GM21423 (cell line): ENCODE results near the gene SMIM27.
"Not testable (repeated sequence)": the region's sequence is repeated elsewhere in the genome, so short reads cannot be mapped to it uniquely, and the experiment has no call there.

ENCODE experiments used
- ATAC-seq: cut with Tn5 transposase; IDR thresholded peaks from one replicate; pipeline ENCODE4 v1.9.1; 2021; ENCODE audit warnings: mild to moderate bottlenecking, moderate library complexity; ENCODE audit not compliant: unreplicated experiment

SMIM27 gene, protein sequence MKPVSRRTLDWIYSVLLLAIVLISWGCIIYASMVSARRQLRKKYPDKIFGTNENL

DNA sequence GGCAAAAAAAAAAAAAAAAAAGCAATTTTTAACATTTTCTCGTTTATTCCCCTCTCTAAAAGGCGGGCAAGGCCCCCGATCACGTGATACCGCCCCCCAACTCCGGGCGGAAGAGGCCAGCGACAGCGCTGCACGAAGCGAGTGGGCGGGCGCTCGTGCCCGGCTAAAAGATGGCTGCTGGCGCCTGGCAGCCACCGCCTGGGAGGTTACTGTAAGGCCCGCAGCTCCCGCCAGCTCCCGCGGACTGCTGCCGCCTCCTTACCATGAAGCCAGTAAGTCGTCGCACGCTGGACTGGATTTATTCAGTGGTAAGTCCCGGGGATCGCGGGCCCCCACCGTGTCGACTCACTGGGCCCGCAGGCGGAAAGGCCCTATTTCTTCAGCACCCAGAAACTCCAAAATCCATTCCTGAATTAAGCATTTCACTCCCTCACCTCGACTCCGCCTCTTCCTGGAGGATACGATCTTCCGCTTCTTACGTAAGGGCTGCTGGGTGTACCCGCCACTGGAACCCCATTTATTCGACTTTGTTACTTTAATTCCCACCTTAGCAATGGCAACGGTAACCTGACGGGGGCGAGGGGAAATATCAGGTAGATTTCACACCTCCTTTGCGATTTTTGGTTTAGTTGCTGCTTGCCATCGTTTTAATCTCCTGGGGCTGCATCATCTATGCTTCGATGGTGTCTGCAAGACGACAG is at the start of gene SMIM27, which contains the start of gene TOPORS:
TSS of gene SMIM27 (plus strand) at position 156 of the 701 bp plus-strand sequence. CDS start at position 264, 108 bp downstream.
TSS of gene TOPORS (minus strand) at position 415 of the 701 bp plus-strand sequence. CDS start at position 265, 150 bp downstream.
- ATAC-seq: peak; percentile 63

DNA sequence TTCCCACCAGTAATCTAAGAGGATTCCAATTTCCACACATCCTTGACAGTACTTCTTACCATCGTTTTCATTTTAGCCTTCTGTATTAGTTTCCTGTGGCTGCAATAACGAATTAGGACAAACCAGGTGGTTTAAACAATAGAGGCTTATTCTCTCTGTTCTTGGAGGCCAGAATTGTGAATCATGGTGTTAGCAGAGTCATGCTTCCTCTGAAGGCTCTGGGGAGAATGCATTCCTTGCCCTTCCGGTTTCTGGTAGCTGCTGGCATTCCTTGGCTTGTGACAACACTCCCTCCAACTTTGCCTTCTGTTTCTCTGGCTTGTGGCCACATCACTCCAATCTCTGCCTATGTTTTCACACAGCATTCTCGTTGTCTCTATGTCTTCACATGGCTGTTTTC is 49.7 kb upstream of the SMIM27 start:
- no peak for ATAC-seq

DNA sequence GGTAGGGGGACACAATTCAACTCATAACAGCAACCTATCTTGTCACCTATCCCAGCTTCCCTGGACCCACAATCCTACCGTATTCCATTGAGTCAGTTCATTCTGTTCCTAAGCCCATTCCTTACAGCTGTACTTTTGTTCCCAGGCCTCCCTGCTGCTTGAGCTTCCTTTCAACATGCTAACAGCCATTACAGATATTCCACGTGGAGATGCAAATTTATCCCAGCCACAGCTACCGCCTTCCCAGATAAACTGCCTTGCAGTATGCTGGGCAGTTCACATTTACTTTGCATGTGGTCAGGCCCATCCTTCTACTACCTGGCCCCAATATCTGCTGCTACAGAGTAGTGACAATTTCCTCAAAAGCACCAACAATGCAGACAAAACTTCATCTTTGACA is 49.1 kb upstream of the SMIM27 start:
- no peak for ATAC-seq

DNA sequence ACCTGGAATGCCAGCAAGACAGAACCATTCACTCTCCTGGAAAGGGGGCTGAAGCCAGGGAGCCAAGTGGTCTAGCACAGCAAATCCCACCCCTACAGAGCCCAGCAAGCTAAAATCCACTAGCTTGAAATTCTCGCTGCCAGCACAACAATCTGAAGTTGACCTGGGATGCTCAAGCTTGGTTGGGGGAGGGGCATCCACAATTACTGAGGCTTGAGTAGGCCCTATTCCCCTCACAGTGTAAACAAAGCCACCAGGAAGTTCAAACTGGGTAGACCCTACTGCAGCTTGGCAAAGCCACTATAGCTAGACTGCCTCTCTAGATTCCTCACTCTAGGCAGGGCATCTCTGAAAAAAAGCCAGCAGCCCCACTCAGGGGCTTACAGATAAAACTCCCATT is 43.4 kb upstream of the SMIM27 start:
- ATAC-seq: no peak

DNA sequence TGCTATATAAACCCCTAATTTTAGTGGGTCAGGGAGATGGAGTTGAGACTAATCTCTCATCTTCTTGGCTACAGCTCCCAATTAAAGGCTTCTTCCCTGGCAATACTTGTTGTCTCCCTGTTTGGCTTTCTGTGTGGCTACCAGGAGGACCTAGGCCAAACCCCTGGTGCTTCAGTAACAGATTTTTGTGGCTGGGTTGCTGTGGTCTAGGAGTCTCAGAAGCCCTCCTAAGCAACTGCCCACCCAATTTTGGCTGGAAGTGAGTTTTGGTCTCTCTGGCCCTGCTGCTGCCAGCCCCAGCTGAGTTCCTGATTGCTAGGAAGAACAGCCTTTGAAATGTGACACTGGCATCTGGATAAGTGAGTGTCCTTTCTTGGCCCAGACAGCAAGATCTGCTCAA is 35.9 kb upstream of the SMIM27 start:
- no peak for ATAC-seq

DNA sequence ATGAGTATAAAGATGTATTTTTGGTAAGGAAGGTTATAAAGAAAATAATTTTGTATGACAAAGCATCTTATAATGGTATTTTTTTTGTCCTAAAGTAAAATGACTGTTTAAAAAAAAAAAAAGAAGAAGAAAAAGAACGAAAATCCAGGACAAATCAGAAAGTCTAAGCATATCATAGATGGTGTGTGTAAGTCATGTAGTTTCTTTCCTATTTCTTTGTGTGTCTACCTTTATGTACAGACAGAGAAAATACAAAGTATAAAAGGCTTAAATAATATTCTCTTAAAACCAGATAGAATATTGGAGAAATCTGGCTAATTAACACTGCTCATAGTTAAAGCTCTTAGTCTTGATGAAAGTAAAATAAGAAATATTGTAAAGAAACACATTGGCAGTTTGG is 33.9 kb upstream of the SMIM27 start:
- ATAC-seq: no peak

DNA sequence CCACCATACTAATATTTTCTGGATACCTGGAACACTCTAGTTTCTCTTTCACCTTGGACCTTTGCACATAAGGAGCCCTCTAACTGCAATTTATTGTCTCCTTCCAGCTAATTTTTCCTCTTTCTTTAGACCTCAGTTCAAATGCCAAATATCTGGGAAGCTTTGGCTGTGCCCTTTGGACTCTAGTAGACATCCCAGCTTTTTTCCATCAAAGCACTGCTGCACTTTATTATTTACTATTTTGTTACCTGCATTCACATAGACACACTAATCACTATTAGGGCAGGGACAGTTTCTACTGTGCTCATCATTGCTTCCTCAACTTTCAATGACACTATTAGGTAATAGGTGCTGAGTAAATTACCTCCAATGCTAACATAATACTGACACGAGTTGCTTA is 28.2 kb upstream of the SMIM27 start:
- ATAC-seq: no peak

DNA sequence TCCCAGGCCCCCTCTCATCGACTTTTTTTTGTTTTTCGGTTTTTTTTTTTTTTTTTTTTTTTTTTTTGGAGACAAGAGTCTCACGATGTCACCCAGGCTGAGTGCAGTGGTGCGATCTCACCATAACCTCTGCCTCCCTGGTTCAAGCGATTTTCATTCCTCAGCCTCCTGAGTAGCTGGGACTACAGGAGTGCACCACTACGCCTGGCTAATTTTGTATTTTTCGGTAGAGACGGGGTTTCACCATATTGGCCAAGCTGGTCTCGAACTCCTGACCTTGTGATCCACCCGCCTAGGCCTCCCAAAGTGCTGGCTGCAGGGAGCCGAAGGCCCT is 27.6 kb upstream of the SMIM27 start:
- ATAC-seq: not testable (repeated sequence)

DNA sequence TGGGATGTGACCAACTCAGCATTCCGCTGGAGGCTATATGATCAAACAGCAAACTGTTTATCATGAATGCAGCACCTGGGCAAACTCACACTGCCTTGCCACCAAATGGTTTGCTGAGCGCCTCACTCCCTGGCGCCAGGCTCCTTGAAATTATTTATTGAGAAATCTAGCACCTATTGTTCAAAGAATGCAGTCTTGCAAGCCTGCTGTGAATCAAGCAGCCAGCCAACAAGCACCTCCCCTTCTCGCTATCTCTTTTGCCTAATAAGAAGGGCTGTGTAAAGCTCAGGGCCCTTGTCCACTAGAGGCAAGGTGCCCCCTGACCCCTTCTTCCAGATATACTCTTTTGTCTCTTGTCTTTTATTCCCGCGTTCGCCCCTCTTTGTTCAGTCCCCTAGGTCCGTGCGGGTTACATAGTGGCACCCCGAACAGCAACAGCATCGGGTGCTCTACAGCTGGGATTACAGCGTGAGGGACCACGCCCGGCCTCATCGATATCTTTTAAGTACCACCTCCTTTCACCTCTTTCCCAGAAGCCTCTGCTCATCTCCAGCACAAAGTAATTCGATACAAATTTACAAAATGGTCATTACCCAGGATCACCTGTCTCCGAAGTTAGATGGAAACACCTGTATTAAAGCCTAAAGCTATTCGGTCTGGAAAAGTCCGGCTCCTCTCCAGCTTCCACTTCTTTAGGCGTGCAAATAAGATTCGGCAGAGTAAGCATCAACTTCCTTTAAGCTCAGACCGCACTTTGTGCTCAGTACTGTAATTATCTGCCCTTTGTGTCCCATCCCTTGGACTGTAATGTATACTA is 27.0 kb upstream of the SMIM27 start:
- peak; percentile 19 for ATAC-seq

DNA sequence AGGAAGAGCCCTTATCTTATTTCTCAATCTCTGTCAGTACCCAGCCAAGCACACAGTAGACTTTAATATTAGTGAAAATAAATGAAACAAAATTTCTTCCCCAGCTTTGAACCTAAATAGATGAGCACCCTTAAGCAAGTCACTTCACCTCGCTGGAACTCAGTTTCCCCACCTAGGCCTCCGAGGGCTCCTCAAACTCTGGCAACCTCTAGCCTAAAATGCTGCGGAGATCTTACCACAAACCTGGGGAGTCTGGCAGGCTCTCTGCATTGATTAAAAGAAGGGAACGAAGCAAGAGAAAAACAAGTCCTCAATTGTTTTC is 26.5 kb upstream of the SMIM27 start:
- no peak for ATAC-seq

DNA sequence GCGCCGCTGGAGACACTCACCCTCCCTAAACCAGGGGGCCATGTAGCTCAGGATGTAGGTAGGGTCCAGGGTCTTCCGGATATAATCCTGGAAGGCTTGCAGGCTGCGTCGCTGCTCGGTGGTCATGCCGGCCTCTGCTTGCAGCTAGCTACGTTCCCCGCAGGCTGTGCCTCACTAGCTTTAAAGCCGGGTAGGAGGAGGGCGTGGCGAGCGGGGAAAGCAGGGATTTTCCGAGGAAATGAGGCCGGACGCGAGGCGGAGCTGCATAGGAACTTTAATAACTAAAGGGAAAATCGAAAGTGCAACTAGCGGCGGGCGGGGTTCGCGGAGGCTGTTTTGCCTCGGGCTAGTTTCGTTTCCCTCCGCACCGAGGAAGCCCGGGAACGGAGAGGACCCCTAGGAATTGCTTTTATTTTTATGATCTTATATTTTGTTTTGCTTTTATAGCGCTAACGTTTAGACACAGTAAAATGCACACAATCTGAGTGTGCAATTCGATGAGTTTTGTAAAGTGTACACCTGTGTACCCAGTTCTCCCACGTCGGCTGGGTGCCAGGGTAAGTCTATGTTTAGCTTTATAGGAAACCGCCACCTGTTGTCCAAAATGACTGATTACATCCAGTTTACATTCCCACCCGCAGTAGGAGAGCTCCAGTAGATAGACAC is 26.0 kb upstream of the SMIM27 start, which contains the start of gene RIGI:
TSS of gene RIGI (minus strand) at position 156 of the 666 bp plus-strand sequence. CDS start at position 126, 30 bp downstream.
- ATAC-seq: peak; percentile 69

DNA sequence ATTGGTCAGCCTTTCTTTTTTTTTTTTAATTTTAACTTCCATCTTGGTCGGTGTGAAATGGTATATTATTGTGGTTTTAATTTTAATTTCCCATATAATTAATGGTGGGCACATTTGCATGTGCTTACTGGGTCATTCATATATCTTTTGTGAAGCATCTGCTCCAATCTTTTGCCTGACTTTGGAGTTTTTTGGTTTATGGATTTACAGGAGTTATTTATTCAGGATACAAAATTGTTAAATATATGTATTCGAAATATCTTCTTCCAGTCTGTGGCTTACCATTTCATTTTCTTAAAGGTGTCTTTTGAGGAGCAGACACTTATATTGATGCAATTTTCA is 25.4 kb upstream of the SMIM27 start:
- no peak for ATAC-seq

DNA sequence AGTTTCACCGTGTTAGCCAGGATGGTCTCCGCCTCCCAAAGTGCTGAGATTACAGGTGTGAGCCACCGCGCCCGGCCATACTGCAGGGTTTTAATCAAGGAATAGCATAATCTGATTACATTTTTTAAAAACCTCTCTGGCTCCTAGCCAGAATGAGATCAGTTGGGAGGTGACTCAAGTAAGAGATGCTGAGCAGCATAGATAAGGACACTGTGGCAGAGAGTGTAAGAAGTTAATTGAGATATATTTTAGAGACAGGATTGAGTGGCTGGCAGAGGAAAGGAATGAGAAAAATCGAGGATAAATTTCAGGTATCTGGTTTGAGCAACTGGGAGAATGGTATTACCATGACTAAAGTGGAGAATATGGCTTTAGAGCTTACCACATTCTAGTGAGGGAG is 18.8 kb upstream of the SMIM27 start:
- no peak for ATAC-seq

DNA sequence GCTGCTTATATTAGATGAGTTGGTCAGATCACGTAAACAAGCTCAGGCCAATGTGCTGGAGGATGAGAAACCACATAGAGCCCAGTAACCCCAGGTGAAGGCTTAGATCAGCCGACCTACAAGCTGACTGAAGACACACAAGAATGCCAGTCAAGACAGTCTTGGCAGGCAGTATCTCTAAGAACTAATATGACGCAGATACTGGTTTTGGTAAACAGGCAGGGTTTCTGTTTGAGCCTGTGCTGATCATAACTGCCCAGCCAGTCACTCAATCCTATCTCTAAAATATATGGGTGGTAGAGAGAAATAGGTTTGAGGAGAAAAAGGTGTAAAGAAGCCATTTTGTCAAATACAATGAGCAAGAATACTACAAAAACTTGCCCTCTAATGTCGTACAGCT is 18.3 kb upstream of the SMIM27 start:
- ATAC-seq: no peak

DNA sequence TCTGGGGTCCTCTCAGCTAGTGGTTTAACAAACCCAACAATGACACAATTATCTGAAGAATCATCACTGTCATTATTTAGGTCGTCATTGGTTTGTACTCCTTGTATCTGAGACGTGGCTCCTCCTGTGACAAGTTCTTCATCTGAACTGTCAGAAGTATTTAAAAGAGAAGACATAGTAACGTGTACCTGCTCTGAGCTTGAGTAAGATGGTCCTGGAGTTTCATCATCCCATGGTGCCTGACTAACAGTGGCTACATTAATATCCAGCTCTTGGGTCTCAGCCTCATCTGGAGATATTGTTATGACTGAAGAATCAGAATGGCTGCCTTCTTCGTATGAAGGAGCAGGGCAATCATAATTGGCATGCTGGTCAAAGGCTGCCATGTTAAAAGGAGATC is 9.1 kb upstream of the SMIM27 start:
- ATAC-seq: no peak

DNA sequence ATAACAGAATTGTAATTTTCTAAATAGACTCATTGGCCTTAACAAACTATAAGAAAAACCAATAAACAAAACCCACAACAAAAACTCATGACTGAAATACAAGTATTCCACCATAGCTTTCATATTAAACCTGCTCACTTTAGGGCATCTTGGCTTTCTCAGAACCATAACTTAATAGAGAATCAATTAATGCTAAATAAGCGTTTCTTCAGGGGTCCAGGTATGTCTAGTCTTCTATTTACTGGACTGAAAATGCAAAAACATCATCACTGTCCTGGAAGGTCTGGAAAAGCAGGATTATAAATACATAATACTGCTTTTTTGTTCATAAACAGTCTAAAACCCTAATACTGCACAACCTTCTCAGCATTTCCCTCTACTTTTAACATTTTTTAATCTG is 6.2 kb upstream of the SMIM27 start:
- ATAC-seq: no peak

DNA sequence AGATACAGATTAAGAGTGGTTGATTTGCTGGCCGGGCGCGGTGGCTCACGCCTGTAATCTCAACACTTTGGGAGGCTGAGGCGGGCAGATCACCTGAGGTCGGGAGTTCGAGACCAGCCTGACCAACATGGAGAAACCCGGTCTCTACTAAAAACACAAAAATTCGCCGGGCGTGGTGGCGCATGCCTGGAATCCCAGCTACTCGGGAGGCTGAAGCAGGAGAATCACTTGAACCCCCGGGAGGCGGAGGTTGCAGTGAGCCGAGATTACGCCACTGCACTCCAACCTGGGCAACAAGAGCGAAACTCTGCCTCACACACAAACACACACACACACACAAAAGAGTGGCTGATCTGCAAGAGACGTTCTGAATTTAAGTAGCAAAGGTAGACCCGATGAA is 3.9 kb upstream of the SMIM27 start:
- not testable (repeated sequence) for ATAC-seq

DNA sequence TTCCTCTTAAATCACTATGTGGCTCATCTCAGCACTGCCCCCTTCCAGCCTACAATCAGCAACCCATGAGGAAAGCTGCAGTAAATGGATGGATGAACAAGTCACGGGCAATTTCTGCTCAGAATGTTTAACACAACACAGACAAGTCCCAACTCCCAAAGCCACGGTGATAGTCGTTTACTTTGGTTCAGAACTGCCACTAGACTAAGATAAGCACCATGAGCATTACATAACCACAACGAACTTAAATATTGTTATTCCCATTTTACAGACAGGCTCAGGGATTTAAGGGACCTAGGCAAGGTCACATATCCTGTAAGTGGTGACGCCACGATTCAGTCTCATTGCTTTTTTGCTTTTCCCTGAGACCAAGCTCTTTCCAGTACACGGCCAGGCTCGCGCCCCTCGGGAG is 2.0 kb upstream of the SMIM27 start:
- ATAC-seq: no peak

DNA sequence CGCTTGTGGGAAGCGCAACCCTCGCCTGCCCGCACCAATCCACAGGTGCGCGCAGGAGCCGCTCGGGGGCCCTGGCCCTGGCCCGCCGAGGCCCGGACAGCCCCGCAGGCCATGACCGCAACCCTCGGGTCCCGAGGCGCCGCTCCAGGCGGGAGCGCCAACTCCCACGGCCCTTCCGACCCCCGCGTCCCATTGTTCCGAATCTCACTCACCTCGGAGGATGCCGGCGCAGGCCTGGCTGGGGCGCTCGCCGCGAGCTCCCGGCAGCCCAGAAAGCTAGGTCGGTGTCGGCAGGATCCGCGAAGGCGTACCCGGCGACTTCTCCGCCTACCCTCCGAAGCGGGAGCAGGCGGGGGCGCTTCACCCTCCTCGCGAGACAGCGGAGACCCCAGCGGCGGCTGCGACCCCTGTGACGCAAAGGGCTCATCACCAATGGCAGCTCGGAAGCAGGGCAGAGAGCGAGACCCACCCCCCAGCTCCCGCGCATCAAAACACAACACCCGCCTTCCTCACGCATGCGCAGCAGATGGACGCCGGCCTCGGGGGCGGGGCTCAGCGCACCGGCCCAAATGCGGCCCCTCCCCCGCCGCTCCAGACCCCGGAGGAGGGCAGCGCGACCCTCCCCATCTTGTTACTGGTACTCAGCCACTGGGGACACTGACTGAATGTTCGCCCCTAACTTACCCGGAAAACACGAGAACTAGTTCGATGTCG is 1.4 kb upstream of the SMIM27 start:
- ATAC-seq: peak; percentile 70

DNA sequence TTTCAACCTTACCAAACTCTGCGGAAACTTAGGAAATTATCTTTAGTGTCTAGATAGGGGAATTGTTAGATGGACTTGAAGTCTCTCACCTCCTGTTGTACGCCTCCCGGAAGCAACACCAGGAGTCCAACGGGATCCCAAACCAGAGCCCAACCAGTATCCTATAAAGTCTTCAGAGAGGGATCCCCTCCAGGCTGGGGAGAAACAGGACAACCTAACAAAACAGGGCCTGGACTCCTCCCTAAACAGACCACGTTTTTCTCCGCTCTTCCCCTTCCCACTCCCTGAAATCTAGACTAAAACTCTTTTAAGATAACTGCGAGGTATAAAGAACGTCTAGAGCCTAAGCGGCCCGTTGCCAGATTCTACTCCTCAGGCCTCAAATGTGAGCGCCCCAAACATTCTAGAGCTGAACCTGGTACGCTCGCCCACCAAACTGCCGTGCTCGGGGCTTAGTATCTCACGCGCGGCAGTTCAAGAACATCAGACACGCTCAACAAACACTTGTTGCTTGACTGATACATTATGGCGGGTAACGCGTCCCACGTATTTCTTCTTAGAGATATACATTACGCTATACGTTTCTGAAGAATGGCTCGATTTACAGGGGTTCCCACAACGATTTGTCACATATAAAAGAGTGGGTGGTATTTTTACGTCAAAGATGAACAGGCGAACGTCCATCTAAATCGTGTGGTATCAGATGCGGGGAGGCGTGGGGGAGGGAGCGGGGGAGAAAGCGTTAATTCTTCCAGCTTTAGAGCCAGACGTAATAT is 663 bp upstream of the SMIM27 start:
- ATAC-seq: peak; percentile 2
